ENCODE results near the gene MAGT1. TPM values are rescaled to one million over a fixed set of nuclear protein-coding genes. Genes with fewer than 3 reads are reported as not detected.

The MAGT1 gene
- total RNA-seq (2022; extraction: Qiagen RNA extraction; ENCODE audit: low read depth): 36.3 to 51.0 TPM (median 41.3 TPM) in 5 replicates

DNA sequence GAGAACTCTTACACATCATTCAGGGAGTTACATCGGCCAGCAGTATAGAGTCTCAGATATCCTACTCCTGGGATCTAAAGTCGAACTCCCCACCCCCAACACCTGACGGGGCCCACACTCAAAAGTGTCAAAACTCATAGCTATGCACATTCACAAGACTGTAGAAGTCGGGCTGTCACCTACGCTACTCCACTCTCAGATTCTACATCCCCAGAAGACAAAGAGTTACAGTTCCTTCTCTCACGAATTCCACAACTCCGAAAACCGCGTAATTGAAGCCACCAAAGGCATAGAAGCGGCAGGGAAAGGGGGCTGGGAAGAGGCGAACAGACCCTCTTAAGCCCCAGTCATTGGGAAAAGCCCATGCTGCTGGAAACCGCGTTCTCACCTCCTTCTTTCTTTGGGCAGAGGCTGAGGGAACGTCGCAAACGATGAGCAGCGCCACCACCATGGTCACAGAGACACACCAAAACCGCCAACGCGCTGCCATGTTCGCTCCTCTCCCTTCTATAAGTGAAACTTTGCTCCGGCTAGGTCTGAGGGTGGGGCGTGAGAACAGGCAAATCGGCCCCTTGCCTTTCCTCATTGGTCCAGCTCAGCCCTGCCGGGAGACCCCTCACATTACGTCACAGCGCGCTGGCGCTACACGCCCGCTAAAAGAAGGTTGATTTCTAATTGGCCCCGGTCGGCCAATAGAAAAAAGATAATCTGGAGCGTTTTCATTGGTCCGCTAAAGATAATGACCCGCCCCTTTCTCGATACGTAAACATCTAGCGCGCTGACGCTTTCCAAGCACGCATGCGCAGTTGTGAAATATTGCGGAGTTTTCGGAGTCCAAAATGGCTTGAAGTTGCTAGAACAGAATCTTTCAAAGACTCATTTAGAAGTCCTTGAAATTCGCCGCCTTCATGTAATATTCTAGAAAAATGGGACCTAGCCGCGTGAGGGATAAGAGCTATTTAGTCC lies at the start of gene MAGT1:
Gene MAGT1, minus strand, starts transcription at position 515 of the 966 bp plus-strand sequence. Its CDS starts 25 bp downstream, at position 490.

GRCh38 chrX:77910108-77910840 lies 15.0 kb upstream of the MAGT1 start, which contains the start of gene ATP7A:
ATP7A (plus strand) TSS chrX:77910693; CDS start chrX:77971642, 60,949 bp downstream.

GRCh38 chrX:77899081-77899828 lies 4.0 kb upstream of the MAGT1 start, which contains the start of gene COX7B:
COX7B (plus strand) TSS chrX:77899468; CDS start chrX:77899554, 86 bp downstream.

DNA sequence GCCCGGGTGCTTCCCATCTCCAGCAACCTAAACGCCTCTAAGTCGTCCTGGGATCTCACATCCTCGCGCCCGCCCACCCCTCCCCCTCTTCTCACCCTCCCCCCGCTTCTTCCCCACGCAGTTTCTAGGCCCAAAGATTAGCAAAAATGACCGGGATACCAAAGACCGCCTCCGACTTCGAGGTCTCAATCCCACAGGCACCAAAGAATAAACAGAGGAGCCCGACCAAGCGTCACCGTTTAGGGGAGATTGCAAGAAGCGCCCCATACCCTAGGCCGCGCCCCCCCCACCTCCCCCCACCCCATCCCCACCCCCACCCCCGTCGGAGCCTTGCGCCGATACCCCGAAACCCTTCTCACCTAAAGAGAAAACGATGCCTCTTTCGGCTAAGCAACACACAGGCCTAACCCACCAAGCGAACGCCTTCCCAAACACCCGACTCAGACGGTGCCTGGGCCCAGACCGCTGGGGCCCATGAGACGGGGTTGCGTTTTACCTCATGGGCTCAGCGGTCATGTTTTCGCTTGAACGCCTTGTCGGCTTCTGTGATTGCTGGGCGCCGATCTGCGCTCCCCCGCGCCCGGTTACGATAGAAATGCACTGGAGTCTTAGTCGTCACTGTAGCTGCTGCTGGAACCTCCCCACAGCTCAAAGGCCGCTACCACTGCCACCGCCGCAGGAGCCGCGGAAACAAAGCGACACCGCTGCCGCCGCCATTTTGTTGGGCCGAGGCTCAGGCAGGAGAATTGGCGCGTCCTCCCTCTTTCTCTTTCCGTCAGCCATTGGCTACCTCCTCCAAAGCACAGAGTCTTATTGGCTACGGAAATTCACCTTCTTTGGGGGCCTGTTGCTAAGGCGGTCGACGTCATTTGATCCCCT lies 109.5 kb downstream of the MAGT1 start, which contains the start of gene ATRX:
Gene ATRX, minus strand, starts transcription at position 731 of the 879 bp plus-strand sequence. Its CDS starts 215 bp downstream, at position 516.

Other genes with a start within 250 kb of the MAGT1 start
- gene ATRX, start 109.2 kb downstream of the MAGT1 start, total RNA-seq (2022; extraction: Qiagen RNA extraction; ENCODE audit: low read depth): 17.6 to 27.2 TPM (median 22.1 TPM) in 5 replicates
- gene COX7B, start 4.0 kb upstream of the MAGT1 start, total RNA-seq (2022; extraction: Qiagen RNA extraction; ENCODE audit: low read depth): 567 to 684 TPM (median 619 TPM) in 5 replicates
- 2.6 to 3.8 TPM (median 3.5 TPM) in 5 replicates for gene ATP7A, start 15.3 kb upstream of the MAGT1 start, total RNA-seq (2022; extraction: Qiagen RNA extraction; ENCODE audit: low read depth)
- 0.26 to 0.50 TPM (median 0.38 TPM) in 4 of 5 replicates, not detected in the other for gene PGAM4, start 74.2 kb upstream of the MAGT1 start, total RNA-seq (2022; extraction: Qiagen RNA extraction; ENCODE audit: low read depth)
- gene PGK1, start 208.8 kb upstream of the MAGT1 start, total RNA-seq (2022; extraction: Qiagen RNA extraction; ENCODE audit: low read depth): 535 to 615 TPM (median 598 TPM) in 5 replicates
- 9.6 to 13.1 TPM (median 12.9 TPM) in 5 replicates for gene TAF9B, start 244.2 kb upstream of the MAGT1 start, total RNA-seq (2022; extraction: Qiagen RNA extraction; ENCODE audit: low read depth)